GM19397 (cell line): ENCODE data around the gene SYT11.
"Not testable (repeated sequence)": the region's sequence is repeated elsewhere in the genome, so short reads cannot be mapped to it uniquely, and the experiment has no call there.

ENCODE experiments used
- ATAC-seq: cut with Tn5 transposase; IDR thresholded peaks from one replicate; pipeline ENCODE4 v1.9.1; 2021; ENCODE audit warnings: mild to moderate bottlenecking, moderate library complexity; ENCODE audit not compliant: unreplicated experiment

Gene SYT11, protein sequence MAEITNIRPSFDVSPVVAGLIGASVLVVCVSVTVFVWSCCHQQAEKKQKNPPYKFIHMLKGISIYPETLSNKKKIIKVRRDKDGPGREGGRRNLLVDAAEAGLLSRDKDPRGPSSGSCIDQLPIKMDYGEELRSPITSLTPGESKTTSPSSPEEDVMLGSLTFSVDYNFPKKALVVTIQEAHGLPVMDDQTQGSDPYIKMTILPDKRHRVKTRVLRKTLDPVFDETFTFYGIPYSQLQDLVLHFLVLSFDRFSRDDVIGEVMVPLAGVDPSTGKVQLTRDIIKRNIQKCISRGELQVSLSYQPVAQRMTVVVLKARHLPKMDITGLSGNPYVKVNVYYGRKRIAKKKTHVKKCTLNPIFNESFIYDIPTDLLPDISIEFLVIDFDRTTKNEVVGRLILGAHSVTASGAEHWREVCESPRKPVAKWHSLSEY

DNA sequence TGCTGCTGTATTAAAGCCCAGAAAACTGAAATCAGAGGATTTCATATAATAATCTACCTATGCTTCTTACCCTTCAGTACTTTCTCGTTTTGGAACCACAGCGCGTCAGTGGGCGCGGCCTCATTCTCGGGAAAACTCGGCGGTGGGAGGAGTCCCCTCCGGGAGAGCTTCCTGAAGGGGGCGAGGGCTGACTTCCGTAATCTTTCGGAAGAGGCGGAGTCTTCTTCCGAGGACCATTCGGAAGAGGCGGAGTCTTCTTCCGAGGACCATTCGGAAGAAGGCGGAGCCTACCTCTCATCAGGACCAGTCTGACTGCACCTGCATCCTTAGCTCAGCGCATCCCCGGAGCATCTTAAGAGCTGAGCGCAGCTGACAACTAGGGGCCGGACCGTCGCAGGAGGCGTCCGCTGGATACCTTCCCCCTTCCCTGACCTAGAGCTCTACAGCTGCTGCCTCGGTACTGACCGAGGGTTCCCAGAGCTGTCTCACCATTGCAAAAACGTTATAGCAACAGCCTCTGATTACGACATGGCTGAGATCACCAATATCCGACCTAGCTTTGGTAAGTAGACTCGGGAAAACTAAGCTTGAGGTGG is at the start of gene SYT11:
Gene SYT11, plus strand, starts transcription at position 334 of the 596 bp plus-strand sequence. Its CDS starts 195 bp downstream, at position 529.
- peak; percentile 67 for ATAC-seq

DNA sequence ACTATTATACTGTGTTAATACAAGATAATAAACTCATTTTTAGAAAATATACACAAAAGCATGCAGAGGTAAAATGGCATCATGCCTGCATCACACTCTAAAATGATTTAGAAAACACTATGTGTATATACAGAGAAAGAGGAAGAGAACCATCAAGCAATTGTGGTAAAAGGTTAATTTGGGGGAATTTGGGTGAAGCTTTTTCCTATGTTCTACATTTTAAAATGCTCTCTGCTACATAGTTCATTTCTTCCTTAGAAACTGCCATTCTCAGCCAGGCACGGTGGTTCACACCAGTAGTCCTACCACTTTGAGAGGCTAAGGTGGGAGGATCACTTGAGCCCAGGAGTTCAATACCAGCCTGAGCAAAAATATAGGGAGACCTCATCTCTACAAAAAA is 46.5 kb upstream of the SYT11 start:
- no peak for ATAC-seq

DNA sequence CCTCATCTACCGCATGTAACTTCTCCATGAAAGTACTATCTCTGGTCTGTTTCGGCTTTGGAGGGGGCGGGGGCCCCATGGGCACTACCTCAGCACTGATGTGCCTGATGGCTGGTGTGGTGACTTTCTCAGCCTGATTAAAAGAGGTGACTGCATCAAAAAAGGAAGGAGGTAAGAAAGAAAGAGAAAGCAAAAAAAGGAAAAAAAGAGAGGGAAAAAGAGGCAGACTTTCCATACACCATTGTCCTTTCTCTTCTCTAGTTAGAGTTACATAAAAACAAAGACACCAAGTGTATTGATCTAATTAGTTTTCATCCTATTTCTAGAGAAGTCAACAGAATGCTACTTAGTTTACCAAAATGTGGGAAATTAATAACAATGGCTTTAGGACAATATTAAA is 45.7 kb upstream of the SYT11 start:
- no peak for ATAC-seq

DNA sequence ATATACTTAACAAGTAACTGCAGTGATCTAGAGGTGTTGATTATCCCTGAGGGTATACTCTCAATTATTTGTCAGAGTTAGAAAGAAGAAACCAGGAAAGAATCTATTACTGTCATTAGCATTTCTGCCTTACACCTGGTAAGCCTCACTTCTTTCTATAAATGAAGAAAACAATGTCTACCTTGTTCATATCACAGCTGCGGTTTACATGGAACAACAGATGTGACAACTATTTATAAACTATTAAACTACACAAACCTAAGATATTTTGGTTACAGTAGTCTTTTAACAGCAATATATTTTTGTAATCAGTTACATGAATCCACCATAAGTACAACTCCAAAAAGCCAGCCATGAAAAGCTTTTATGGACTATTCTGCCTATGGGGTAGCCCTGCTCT is 43.0 kb upstream of the SYT11 start:
- ATAC-seq, result no peak

DNA sequence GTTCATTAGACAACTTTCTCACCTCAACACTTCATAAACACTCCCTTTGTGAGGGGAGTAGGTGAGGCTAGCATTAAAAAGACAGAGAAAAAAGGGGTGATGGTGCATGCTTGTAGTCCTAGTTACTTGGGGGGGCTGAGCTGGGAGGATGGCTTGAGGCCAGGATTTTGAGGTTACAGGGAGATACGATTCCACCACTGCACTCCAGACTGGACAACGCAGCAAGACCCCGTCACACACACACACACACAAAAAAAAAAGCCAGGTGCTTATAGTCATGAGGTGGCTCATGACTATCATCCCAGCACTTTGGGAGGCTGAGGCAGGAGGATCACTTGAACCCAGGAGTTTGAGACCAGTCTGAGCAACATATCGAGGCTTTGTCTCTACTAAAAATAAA is 31.9 kb upstream of the SYT11 start:
- no peak for ATAC-seq

DNA sequence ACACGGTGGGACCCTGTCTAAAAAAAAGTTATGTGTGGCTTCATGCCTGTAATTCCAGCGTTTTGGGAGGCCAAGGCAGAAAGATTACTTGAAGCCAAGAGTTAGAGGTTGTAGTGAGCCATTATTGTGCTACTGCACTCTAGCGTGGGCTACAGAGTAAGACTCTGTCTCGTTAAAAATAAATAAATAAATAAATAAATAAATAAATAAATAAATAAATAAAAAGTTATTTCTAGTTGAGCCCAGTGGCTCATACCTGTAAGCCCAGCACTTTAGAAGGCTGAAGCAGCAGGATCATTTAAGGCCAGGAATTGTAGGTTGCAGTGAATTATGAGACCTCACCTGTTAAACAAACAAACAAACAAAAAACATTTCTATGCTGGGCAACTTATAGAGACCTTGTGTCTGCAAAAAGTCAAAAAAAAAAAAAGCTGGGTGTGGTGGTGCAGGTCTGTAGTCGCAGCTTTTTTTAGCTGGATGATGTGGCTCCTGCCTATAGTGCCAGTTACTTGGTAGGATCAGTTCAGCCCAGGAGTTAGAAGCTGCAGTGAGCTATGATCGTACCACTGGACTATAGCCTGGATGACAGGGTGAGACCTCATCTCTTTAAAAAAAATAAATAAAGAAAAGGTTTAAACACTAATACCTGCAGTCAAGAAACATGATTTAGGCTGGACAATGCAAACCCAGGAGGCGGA is 27.9 kb upstream of the SYT11 start:
- ATAC-seq, result no peak

DNA sequence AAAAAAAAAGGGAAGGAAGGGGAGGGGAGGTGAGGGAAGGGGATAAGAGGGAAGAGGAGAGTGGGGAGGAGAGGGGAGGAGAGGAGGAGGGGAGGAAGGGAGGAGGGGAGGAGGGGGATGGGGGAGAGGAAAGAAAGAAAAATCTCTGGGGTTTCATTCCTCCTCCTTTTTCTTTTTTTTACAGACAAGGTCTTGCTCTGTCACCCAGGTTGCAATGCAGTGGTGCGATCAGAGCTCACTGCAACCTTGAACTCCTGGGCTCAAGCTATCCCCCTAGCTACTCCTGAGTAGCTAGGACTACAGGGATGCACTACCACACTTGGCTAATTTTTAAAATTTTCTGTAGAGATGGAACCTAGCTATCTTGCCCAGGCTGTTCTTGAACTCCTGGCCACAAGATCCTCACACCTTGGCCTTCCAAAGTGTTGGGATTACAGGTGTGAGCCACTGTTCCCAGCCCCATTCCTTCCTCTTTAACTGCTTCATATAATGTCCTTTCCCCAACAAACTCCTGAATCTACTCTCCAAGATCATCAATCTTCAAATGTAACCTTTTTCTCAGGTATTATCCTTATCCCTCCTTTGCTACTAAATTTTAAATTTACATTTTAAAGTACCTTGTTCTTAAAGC is 25.6 kb upstream of the SYT11 start:
- ATAC-seq, result no peak

DNA sequence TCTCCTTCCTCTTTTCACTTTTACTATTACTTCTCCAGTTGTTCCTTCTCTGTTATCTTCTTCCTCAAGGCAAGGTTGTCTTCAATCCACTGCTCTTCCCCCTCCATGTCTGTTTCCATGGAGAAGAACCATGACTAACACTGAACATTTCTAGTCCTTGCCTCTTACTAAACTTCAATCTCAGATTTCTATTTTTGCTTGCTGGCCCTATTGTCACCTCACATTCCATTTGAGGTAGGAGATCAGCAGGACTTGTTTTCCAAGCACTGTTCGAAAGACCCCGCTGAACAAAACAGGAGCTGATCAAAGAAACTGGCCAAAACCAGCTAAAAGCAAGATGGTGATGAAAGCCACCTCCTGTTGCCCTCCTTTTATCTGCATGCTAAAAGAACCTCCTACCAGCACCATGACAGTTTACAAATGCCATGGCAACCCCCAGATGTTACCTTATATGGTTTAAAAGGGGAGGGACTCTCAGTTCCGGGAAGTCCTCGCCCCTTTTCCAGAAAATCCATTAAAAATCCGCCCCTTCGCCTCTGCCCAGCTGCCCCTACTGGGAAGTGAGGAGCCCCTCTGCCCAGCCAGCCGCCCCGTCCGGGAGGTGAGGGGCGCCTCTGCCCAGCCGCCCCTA is 25.0 kb upstream of the SYT11 start:
- no peak for ATAC-seq

DNA sequence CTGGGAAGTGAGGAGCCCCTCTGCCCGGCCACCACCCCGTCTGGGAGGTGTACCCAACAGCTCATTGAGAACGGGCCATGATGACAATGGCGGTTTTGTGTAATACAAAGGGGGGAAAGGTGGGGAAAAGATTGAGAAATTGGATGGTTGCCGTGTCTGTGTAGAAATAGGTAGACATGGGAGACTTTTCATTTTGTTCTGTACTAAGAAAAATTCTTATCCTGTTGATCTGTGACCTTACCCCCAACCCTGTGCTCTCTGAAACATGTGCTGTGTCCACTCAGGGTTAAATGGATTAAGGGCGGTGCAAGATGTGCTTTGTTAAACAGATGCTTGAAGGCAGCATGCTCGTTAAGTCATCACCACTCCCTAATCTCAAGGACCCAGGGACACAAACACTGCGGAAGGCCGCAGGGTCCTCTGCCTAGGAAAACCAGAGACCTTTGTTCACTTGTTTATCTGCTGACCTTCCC is 24.4 kb upstream of the SYT11 start:
- ATAC-seq, result not testable (repeated sequence)

DNA sequence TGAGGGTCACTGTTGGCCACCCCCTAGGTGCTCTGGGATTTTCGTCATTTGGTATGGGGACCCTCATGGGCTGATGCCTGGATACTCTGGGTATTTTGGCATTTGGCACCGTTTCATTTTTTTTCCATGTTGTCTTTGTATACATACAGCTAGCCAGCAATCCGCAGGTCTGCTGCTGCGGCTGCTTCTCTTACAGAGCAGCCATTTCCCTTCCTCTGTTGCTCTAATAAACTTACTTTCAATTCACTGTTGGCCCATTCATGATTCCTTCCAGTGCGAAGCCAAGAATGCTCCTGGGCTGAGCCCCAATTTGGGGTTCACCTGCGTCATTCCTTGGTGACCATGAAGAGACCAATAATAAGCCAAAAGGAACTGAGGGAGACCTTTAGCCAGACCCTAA is 23.8 kb upstream of the SYT11 start:
- ATAC-seq, result no peak

DNA sequence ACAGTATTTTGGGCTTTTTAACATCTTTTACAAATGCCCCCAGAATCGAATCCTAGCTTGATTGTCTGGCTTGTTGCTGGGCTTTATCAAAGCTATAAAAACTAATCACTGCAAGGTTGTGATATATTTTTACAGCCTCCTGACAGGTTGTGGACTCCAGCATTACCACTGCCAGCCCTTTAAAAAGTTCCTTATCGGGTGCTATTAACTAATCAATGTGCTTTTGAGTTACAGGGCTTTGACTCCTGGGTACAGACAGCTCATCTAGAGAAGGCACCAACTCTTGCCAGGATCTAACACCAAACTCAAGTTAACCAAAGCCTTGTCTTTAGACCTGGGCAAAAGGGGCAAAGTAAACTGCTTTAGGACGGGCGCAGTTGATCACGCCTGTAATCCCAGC is 19.0 kb upstream of the SYT11 start:
- no peak for ATAC-seq

DNA sequence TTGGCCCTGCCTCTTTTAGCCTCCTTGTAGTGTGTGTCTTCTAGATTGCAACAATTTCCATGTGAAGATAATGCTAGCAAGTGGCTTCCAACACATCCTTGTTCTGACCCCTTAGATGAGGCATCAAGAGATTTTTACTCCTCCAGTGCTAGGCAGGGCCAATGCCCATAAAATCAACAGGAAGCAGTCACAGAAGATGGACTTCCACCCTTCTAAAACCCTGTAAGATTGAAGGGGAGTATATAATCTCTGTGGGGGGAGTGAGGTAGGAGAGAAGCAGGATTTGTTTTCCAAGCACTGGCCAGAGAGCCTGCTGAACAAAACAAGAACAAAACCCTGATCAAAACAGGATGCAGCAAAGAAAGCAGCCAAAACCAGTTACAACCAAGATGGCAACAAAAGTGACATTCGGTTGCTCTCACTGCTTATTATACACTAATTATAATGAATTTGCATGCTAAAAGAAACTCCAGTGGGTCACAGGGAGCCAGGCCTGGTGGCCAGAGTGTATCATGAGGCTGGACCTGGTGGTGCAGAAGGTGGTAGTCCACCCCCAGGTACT is 14.4 kb upstream of the SYT11 start:
- no peak for ATAC-seq

DNA sequence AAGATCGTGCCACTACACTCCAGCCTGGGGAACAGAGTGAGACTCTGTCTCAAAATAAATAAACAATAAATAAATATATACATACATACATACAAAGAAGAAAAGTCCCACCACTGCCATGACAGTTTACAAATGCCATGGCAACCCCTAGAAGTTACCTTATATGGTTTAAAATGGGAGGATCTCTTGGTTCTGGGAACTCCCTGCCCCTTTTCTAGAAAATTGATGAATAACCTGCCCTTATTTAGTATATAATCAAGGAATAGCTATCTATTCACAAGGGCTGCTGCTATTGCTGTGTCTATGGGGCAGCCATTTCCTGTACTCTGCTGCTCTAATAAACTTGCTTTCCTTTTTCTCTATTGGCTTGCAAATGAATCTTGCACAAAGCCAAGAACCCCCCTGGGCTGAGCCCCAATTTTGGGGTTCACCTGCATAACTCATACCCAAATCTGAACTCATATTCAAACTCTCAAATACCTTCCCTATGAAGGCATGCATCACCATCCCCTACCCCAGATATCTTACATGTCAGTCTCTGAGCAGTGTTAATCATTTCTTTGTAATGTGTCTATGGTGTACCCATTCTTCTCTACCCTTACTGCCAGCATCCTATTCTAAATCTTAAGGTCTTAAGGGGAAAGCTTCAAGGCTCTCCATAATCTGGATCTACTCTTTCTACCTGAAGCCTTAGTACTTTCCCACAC is 11.4 kb upstream of the SYT11 start:
- ATAC-seq, result no peak

DNA sequence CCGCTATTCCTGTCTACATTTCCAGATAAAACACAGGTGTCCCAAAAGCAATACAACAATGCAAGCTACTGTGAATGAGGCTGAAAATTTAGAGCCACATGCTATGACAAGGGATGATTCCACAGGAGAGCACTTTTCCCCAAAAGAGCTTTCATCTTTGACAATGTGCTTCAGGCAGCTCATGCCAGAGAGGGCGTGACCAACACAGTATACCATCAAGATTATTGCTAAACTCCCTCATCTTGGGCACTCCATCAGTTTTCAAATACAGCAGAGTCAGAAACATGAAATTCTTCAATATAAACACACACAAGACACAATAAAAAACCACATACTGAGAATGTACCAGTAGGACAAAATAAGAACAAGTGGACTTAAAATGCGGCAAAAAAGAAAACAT is 9.0 kb upstream of the SYT11 start:
- no peak for ATAC-seq

DNA sequence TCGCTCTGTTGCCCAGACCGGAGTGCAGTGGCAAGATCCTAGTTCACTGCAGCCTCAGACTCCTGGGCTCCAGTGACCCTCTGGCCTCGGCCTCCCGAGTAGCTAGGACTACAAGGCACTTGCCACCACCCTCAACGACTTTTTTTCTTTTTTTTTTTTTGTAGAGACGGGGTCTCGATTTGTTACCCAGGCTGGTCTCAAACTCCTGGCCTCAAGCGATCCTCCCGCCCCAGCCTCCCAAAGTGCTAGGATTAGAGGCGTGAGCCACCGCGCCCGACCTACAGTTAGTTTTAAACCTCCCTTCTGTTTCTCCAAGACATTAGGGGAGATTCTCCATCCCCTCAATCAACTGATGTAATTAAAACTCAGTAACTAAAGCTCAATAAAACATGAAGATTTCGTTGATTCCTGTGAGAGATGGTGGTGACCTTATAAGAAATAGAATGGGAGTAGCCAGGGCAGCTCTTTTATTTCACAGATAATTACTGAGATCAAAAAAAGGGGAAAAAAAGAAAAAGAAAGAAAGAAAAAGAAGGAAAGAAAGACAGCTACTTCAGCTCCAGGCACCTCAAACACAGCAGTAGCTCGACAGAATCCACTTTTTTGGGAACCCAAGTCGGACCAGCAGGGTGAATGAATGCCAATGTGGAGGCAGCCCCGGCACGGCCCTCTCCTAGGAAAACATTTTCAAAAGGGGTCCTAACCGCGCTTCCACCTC is 3.0 kb upstream of the SYT11 start:
- ATAC-seq, result no peak

DNA sequence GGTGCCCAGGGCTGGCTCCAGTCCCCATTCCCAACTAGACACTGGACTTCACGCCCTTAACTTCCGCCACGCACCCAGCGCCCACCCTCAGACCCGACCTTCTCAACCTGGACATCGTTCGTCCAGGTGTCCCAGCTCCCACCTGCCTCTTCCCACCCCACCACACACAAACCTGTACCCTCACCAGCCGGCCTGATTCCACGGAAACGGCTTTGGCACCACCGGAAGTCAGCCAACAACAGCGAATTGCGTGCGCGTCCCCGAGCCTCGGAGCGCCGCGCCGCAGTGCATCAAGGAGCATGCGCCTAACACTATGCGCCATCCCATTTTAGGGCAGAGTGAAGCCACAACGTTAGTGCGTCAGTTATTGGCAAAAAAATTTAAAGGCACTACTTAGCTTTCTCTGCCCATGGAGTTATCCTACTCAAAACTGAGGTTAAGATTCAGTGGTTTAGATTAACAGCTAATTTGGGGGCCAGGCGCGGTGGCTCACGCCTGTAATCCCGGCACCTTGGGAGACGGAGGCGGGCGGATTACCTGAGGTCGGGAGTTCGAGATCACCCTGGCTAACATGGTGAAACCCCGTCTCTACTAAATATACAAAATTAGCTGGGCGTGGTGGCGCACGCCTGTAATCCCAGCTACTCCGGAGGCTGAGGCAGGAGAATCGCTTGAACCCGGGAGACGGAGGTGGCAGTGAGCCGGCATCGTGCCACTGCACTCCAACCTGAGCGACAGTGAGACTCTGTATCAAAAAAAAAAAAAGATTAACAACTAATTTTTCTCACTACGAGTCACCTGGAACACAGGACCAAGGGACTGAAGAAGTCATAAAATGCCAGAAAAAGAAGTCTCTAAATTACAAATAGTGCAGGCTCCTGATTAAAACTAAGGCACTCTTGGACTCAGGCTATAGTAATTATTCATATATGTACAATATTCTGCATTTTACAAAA is 2.1 kb upstream of the SYT11 start, which contains the start of gene GON4L:
Gene GON4L, minus strand, starts transcription at position 240 of the 956 bp plus-strand sequence. CDS start 3,434 bp downstream, outside the sequence.
- peak; percentile 57 for ATAC-seq

DNA sequence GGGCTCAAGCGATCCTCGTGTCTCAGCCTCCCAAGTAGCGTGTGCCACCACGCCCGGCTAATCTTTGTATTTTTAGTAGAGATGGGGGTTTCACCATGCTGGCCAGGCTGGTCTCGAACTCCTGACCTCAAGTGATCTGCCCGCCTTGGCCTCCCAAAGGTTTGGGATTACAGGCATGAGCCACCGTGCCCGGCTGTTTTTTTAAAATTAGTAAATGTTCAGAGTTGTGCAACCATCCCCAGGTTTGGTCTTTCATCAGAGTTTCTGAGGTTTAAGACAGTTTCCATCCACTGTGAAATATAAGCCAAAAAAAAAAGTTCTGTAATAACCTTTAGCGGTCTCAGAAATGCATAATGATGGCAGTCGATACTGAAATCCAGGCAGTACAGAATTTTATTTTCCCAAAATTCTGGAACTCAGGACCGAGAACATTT is 550 bp upstream of the SYT11 start:
- ATAC-seq, result peak; percentile 6
